ENCODE data around the gene CT45A7.
"Not testable (repeated sequence)": the region's sequence is repeated elsewhere in the genome, so short reads cannot be mapped to it uniquely, and the experiment has no call there.

GRCh38 chrX:135802687-135803086 lies 34.4 kb downstream of the CT45A7 start, which contains the start of gene CT45A6:
- TF ChIP-seq CTCF, POLR2A (IDR thresholded peaks at IDR 0.05): not testable (repeated sequence)

Data from testis (tissue), 2 donors.